Naive thymus-derived CD8-positive, alpha-beta T cell (primary cell): ENCODE results near the gene TLCD5. TPM values are rescaled to one million over a fixed set of nuclear protein-coding genes. Genes with fewer than 3 reads are reported as not detected.
A peak's percentile ranks its signal among the peaks of the same experiment; 100 is the strongest.

Experiments
- ATAC-seq, 2 donors: fragments of 150-1000 bp; cut with Tn5 transposase in 1 of 2; sonication (Bioruptor Pico), chemical (Tn5 transposase) in 1 of 2; 1 replicate in 1 of 2; 2 replicates in 1 of 2; pipeline ENCODE4 v1.10.0; 2021; ENCODE audit warnings: mild to moderate bottlenecking in 2 of 2, moderate library complexity in 2 of 2
- POLR2A ChIA-PET: fragments of 350-600 bp; sonication (Branson Sonifier 250); formaldehyde crosslinking; loops from one replicate; lab custom pipeline; 2021; ENCODE audit warnings: antibody characterized with exemption; lab: Charles Lee
- DNase-seq, 10 donors: peaks; one replicate each; pipeline versions ENCODE4 v3.0.0 to v3.0.0-alpha.2; 2020 to 2022
- H3K27ac Mint-ChIP-seq, 10 donors: one replicate each; pipeline ENCODE4 v1.8.0; 2020 to 2022; ENCODE audit warnings: mild to moderate bottlenecking in 10 of 10, mixed read lengths in 10 of 10, moderate library complexity in 4 of 10, inconsistent platforms in 1 of 10
- H3K27me3 Mint-ChIP-seq, 5 donors: one replicate each; pipeline ENCODE4 v1.8.0; 2021 to 2022; ENCODE audit warnings: mixed read lengths in 5 of 5
- H3K36me3 Mint-ChIP-seq, 3 donors: one replicate each; pipeline ENCODE4 v1.8.0; 2020 to 2022; ENCODE audit warnings: mixed read lengths in 3 of 3, mild to moderate bottlenecking in 2 of 3, inconsistent platforms in 1 of 3
- H3K4me1 Mint-ChIP-seq, 4 donors: one replicate each; pipeline ENCODE4 v1.8.0; 2021 to 2022; ENCODE audit warnings: mixed read lengths in 4 of 4
- H3K4me3 Mint-ChIP-seq, 10 donors: one replicate each; pipeline ENCODE4 v1.8.0; 2020 to 2022; ENCODE audit warnings: mild to moderate bottlenecking in 10 of 10, mixed read lengths in 10 of 10, moderate library complexity in 6 of 10, inconsistent platforms in 1 of 10
- H3K9me3 Mint-ChIP-seq, 9 donors: one replicate each; pipeline ENCODE4 v1.8.0; 2020 to 2022; ENCODE audit warnings: mixed read lengths in 9 of 9, mild to moderate bottlenecking in 3 of 9, inconsistent platforms in 1 of 9, moderate library complexity in 1 of 9
- polyA plus RNA-seq, 3 donors: library from polyadenylated mRNA; unstranded; fragments of 300-500 nt; fragmentation: Illumina TruSeq; gene quantifications; one replicate each; pipeline ENCODE4 v1.2.3, GENCODE V29; 2021
- total RNA-seq, 8 experiments: library from RNA in 2 of 8; stranded (reverse) in 2 of 8; gene quantifications; one replicate each; pipeline ENCODE4 v1.2.3 and lab custom pipeline; 2021 to 2026

Gene TLCD5
- total and polyA plus RNA-seq, 5 experiments from 2014 or later, result 0.80 TPM; not detected in 4

GRCh38 chr11:120375076-120375475 is 50.0 kb downstream of the TLCD5 start:
- Mint-ChIP-seq H3K27me3 (peaks cover 4 to 12% (median 11%) of the 10 kb centered on the region in 5 donors), H3K27ac (peak overlapping the region in 1 of 10 donors; percentile 9), H3K4me3 (no peak overlapping the region), H3K36me3 (peaks cover 0 to 8% (median 8%) of the 10 kb centered on the region in 3 donors), H3K9me3 (peaks cover 4 to 13% (median 10%) of the 10 kb centered on the region in 9 donors), H3K4me1 (peaks cover 0 to 3% (median 0%) of the 10 kb centered on the region in 4 donors)
- POLR2A ChIA-PET, result no interaction called here
- ATAC-seq (no peak), DNase-seq (no peak)

GRCh38 chr11:120376547-120377182 is 51.6 kb downstream of the TLCD5 start:
- ATAC-seq, result no peak
- POLR2A ChIA-PET, result no interaction called here
- peaks cover 8 to 15% (median 14%) of the 10 kb centered on the region in 5 donors for H3K27me3 Mint-ChIP-seq
- DNase-seq, result no peak
- H3K9me3 Mint-ChIP-seq, result peaks cover 6 to 13% (median 10%) of the 10 kb centered on the region in 9 donors
- no peak overlapping the region for H3K27ac Mint-ChIP-seq
- peaks cover 0 to 8% (median 8%) of the 10 kb centered on the region in 3 donors for H3K36me3 Mint-ChIP-seq
- no peak overlapping the region for H3K4me3 Mint-ChIP-seq
- H3K4me1 Mint-ChIP-seq, result peaks cover 0 to 3% (median 0%) of the 10 kb centered on the region in 4 donors

- Mint-ChIP-seq H3K27ac (no peak overlapping the region), H3K4me1 (peaks cover 0 to 3% (median under 1%) of the 10 kb centered on the region in 4 donors), H3K36me3 (peaks cover 0 to 10% (median 9%) of the 10 kb centered on the region in 3 donors), H3K4me3 (no peak overlapping the region), H3K27me3 (peaks cover 11 to 33% (median 21%) of the 10 kb centered on the region in 5 donors), H3K9me3 (peaks cover 7 to 14% (median 11%) of the 10 kb centered on the region in 9 donors)
- DNase-seq, result no peak
- ATAC-seq, result no peak
- POLR2A ChIA-PET, result no interaction called here
Measured at GRCh38 chr11:120378474-120378873, 53.4 kb downstream of the TLCD5 start.

- Mint-ChIP-seq H3K4me1 (peaks cover 0 to 3% (median under 1%) of the 10 kb centered on the region in 4 donors), H3K36me3 (peaks cover 0 to 13% (median 10%) of the 10 kb centered on the region in 3 donors), H3K27me3 (peaks cover 17 to 60% (median 29%) of the 10 kb centered on the region in 5 donors), H3K9me3 (peaks cover 8 to 18% (median 11%) of the 10 kb centered on the region in 9 donors), H3K27ac (no peak overlapping the region), H3K4me3 (no peak overlapping the region)
- DNase-seq (no peak), ATAC-seq (no peak)
- POLR2A ChIA-PET, result no interaction called here
Measured at GRCh38 chr11:120381401-120381800, 56.3 kb downstream of the TLCD5 start.

Other genes starting within 250 kb of the TLCD5 start
- gene TRIM29, start 187.2 kb upstream of the TLCD5 start, total RNA-seq, result not detected
- gene TRIM29, start 187.2 kb upstream of the TLCD5 start, polyA plus RNA-seq, result not detected
- gene OAF, start 114.3 kb upstream of the TLCD5 start, total RNA-seq, result 1 to 10 TPM; 5.3 to 8.0 TPM
- 1 to 10 TPM; 3.6 to 6.0 (median 4.1) TPM for gene OAF, start 114.3 kb upstream of the TLCD5 start, polyA plus RNA-seq
- gene POU2F3, start 85.2 kb upstream of the TLCD5 start, total RNA-seq, result not detected
- under 1 TPM in 1 of 3 donors, not detected in 2; 0.11 TPM for gene POU2F3, start 85.2 kb upstream of the TLCD5 start, polyA plus RNA-seq
- gene ARHGEF12, start 11.1 kb downstream of the TLCD5 start, total RNA-seq, result 1 to 10 TPM; 4.6 to 5.4 TPM
- gene ARHGEF12, start 11.1 kb downstream of the TLCD5 start, polyA plus RNA-seq, result 1 to 10 TPM in 1 of 3 donors, under 1 TPM in 2; 0.76 to 1.4 (median 0.90) TPM
- gene GRIK4, start 186.4 kb downstream of the TLCD5 start, total RNA-seq, result not detected
- gene GRIK4, start 186.4 kb downstream of the TLCD5 start, polyA plus RNA-seq, result not detected